ENCODE data around the gene MBNL3. TPM values are rescaled to one million over a fixed set of nuclear protein-coding genes. Genes with fewer than 3 reads are reported as not detected.

Gene MBNL3
- total RNA-seq, 2 donors from 2014 or later, result 6.9 to 11.3 TPM

GRCh38 chrX:132406106-132406505 is 82.7 kb downstream of the MBNL3 start:
- Mint-ChIP-seq H3K9me3 (no peaks in the 10 kb centered on the region), H3K27ac (no peak overlapping the region), H3K36me3 (no peaks in the 10 kb centered on the region)
- ATAC-seq (no peak), DNase-seq (ENCODE audit: low spot score in 2 of 2) (no peak)

- Mint-ChIP-seq H3K9me3 (no peaks in the 10 kb centered on the region), H3K27ac (no peak overlapping the region), H3K36me3 (no peaks in the 10 kb centered on the region)
- ATAC-seq, result no peak
- no peak for DNase-seq (ENCODE audit: low spot score in 2 of 2)
These were observed 84.6 kb downstream of the MBNL3 start for GRCh38 chrX:132404266-132404665.

- Mint-ChIP-seq H3K27ac (no peak overlapping the region), H3K36me3 (no peaks in the 10 kb centered on the region), H3K9me3 (no peaks in the 10 kb centered on the region)
- ATAC-seq (no peak), DNase-seq (ENCODE audit: low spot score in 2 of 2) (no peak)
These were observed 86.9 kb downstream of the MBNL3 start for GRCh38 chrX:132401935-132402334.

GRCh38 chrX:132400706-132401105 is 88.1 kb downstream of the MBNL3 start:
- H3K36me3 Mint-ChIP-seq, result no peaks in the 10 kb centered on the region
- H3K9me3 Mint-ChIP-seq, result no peaks in the 10 kb centered on the region
- no peak for DNase-seq (ENCODE audit: low spot score in 2 of 2)
- no peak overlapping the region for H3K27ac Mint-ChIP-seq
- no peak for ATAC-seq

GRCh38 chrX:132395645-132396044 is 93.2 kb downstream of the MBNL3 start:
- no peak for ATAC-seq
- Mint-ChIP-seq H3K27ac (no peak overlapping the region), H3K9me3 (no peaks in the 10 kb centered on the region)

GRCh38 chrX:132395026-132395425 is 93.8 kb downstream of the MBNL3 start:
- Mint-ChIP-seq H3K36me3 (no peaks in the 10 kb centered on the region), H3K27ac (no peak overlapping the region), H3K9me3 (no peaks in the 10 kb centered on the region)
- DNase-seq (ENCODE audit: low spot score in 2 of 2) (no peak), ATAC-seq (no peak)

More at GRCh38 chrX:132395645-132396044, 93.2 kb downstream of the MBNL3 start:
- H3K36me3 Mint-ChIP-seq, result no peaks in the 10 kb centered on the region
- no peak for DNase-seq (ENCODE audit: low spot score in 2 of 2)

- Mint-ChIP-seq H3K27ac (no peak overlapping the region), H3K9me3 (no peaks in the 10 kb centered on the region), H3K36me3 (no peaks in the 10 kb centered on the region)
- DNase-seq (ENCODE audit: low spot score in 2 of 2), result no peak
- ATAC-seq, result no peak
These were observed 94.2 kb downstream of the MBNL3 start for GRCh38 chrX:132394591-132394990.

GRCh38 chrX:132393992-132394391 is 94.8 kb downstream of the MBNL3 start:
- no peak overlapping the region for H3K27ac Mint-ChIP-seq
- H3K9me3 Mint-ChIP-seq, result no peaks in the 10 kb centered on the region
- H3K36me3 Mint-ChIP-seq, result no peaks in the 10 kb centered on the region
- ATAC-seq (no peak), DNase-seq (ENCODE audit: low spot score in 2 of 2) (no peak)

- H3K36me3 Mint-ChIP-seq, result no peaks in the 10 kb centered on the region
- no peaks in the 10 kb centered on the region for H3K9me3 Mint-ChIP-seq
- DNase-seq (ENCODE audit: low spot score in 2 of 2), result no peak
- no peak overlapping the region for H3K27ac Mint-ChIP-seq
- no peak for ATAC-seq
These were observed 95.4 kb downstream of the MBNL3 start for GRCh38 chrX:132393485-132393884.

GRCh38 chrX:132393085-132393484 is 95.8 kb downstream of the MBNL3 start:
- no peak overlapping the region for H3K27ac Mint-ChIP-seq
- no peaks in the 10 kb centered on the region for H3K9me3 Mint-ChIP-seq
- no peaks in the 10 kb centered on the region for H3K36me3 Mint-ChIP-seq
- ATAC-seq (no peak), DNase-seq (ENCODE audit: low spot score in 2 of 2) (no peak)

- Mint-ChIP-seq H3K36me3 (no peaks in the 10 kb centered on the region), H3K9me3 (no peaks in the 10 kb centered on the region), H3K27ac (no peak overlapping the region)
- ATAC-seq (no peak), DNase-seq (ENCODE audit: low spot score in 2 of 2) (no peak)
These were observed 98.0 kb downstream of the MBNL3 start for GRCh38 chrX:132390792-132391191.

- Mint-ChIP-seq H3K27ac (no peak overlapping the region), H3K36me3 (no peaks in the 10 kb centered on the region), H3K9me3 (no peaks in the 10 kb centered on the region)
- DNase-seq (ENCODE audit: low spot score in 2 of 2) (no peak), ATAC-seq (no peak)
These were observed 99.4 kb downstream of the MBNL3 start for GRCh38 chrX:132389480-132389879.

- ATAC-seq (no peak), DNase-seq (ENCODE audit: low spot score in 2 of 2) (no peak)
- Mint-ChIP-seq H3K27ac (no peak overlapping the region), H3K36me3 (no peaks in the 10 kb centered on the region), H3K9me3 (no peaks in the 10 kb centered on the region)
These were observed 100.5 kb downstream of the MBNL3 start for GRCh38 chrX:132388371-132388770.

GRCh38 chrX:132384301-132384700 is 104.5 kb downstream of the MBNL3 start:
- H3K27ac Mint-ChIP-seq, result no peak overlapping the region
- H3K9me3 Mint-ChIP-seq, result no peaks in the 10 kb centered on the region
- DNase-seq (ENCODE audit: low spot score in 2 of 2), result no peak
- ATAC-seq, result no peak
- no peaks in the 10 kb centered on the region for H3K36me3 Mint-ChIP-seq

GRCh38 chrX:132382068-132382467 is 106.8 kb downstream of the MBNL3 start:
- H3K9me3 Mint-ChIP-seq, result no peaks in the 10 kb centered on the region
- H3K36me3 Mint-ChIP-seq, result no peaks in the 10 kb centered on the region
- ATAC-seq, result no peak
- H3K27ac Mint-ChIP-seq, result no peak overlapping the region
- DNase-seq (ENCODE audit: low spot score in 2 of 2), result no peak

GRCh38 chrX:132378281-132378680 is 110.6 kb downstream of the MBNL3 start:
- H3K9me3 Mint-ChIP-seq, result no peaks in the 10 kb centered on the region
- H3K36me3 Mint-ChIP-seq, result no peaks in the 10 kb centered on the region
- H3K27ac Mint-ChIP-seq, result no peak overlapping the region
- ATAC-seq (no peak), DNase-seq (ENCODE audit: low spot score in 2 of 2) (no peak)

GRCh38 chrX:132375941-132376340 is 112.9 kb downstream of the MBNL3 start:
- Mint-ChIP-seq H3K36me3 (no peaks in the 10 kb centered on the region), H3K9me3 (no peaks in the 10 kb centered on the region), H3K27ac (no peak overlapping the region)
- DNase-seq (ENCODE audit: low spot score in 2 of 2) (no peak), ATAC-seq (no peak)

GRCh38 chrX:132373610-132374009 is 115.2 kb downstream of the MBNL3 start:
- Mint-ChIP-seq H3K9me3 (no peaks in the 10 kb centered on the region), H3K27ac (no peak overlapping the region), H3K36me3 (no peaks in the 10 kb centered on the region)
- DNase-seq (ENCODE audit: low spot score in 2 of 2), result no peak
- no peak for ATAC-seq
